ENCODE measurements around the gene SYNDIG1.

SYNDIG1 gene

DNA sequence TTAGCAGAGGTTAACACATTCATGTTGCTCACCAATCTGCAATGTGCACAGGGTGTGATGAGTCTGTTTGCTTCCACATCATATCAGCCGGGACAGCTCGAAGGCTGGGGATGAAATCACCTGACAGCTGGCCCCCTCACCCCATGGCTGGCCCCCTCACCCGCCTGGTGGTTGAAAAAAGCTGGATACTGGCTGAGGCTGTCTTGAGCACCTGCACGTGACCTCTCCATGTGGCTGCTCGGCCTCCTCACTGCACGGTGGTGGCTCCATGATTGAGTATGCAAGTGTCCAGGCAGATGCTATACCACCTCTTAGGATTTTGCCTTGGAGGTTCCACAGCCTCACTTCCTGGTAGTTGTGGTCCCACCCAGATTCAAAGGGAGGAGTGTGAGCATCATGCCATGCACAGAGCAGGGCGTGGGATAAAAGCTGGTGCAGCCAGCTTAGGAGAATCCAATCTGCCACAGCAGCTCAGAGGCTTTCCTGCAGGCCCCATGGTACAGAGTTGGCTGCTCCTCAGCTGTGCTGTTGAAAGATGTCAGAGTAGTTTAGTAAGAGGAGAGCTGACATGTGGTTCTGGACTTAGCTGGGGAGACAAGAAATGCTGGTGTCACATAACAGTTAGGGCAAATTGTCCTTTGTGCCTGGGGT lies 29.6 kb upstream of the SYNDIG1 start:
- no peak overlapping the region for H3K27ac ChIP-seq (replicated peaks)
- H3K4me3 ChIP-seq (replicated peaks; ENCODE audit: insufficient read depth, low read length): no peak overlapping the region
- TF ChIP-seq CTCF (IDR thresholded peaks at IDR 0.05; ENCODE audit: insufficient read depth, low read length) (no peak), REST (IDR thresholded peaks at IDR 0.05; ENCODE audit: insufficient replicate concordance, low read depth) (no peak), POLR2AphosphoS5 (IDR thresholded peaks at IDR 0.05; ENCODE audit: low read depth) (no peak), SPI1 (IDR thresholded peaks at IDR 0.05; ENCODE audit: borderline replicate concordance, low read depth) (no peak), GABPA (IDR thresholded peaks at IDR 0.05; ENCODE audit: low read depth) (no peak)
- H3K27me3 ChIP-seq (ENCODE audit: insufficient read depth, poor library complexity, severe bottlenecking): no peaks in the 10 kb centered on the region
- no peak for DNase-seq (ENCODE audit: low read depth in 1 of 2, low spot score in 1 of 2)

- Histone ChIP-seq H3K27ac (replicated peaks) (no peak overlapping the region), H3K4me3 (replicated peaks; ENCODE audit: insufficient read depth, low read length) (no peak overlapping the region), H3K27me3 (ENCODE audit: insufficient read depth, poor library complexity, severe bottlenecking) (no peaks in the 10 kb centered on the region)
- DNase-seq (ENCODE audit: low read depth in 1 of 2, low spot score in 1 of 2): no peak
- TF ChIP-seq POLR2AphosphoS5 (IDR thresholded peaks at IDR 0.05; ENCODE audit: low read depth): no peak
- TF ChIP-seq REST (IDR thresholded peaks at IDR 0.05; ENCODE audit: insufficient replicate concordance, low read depth): no peak
- TF ChIP-seq CTCF (IDR thresholded peaks at IDR 0.05; ENCODE audit: insufficient read depth, low read length): no peak
- TF ChIP-seq GABPA (IDR thresholded peaks at IDR 0.05; ENCODE audit: low read depth): no peak
- TF ChIP-seq SPI1 (IDR thresholded peaks at IDR 0.05; ENCODE audit: borderline replicate concordance, low read depth): no peak
These were observed 27.8 kb upstream of the SYNDIG1 start for GRCh38 chr20:24441661-24442060.

- Histone ChIP-seq H3K27me3 (ENCODE audit: insufficient read depth, poor library complexity, severe bottlenecking) (no peaks in the 10 kb centered on the region), H3K4me3 (replicated peaks; ENCODE audit: insufficient read depth, low read length) (no peak overlapping the region), H3K27ac (replicated peaks) (no peak overlapping the region)
- no peak for DNase-seq (ENCODE audit: low read depth in 1 of 2, low spot score in 1 of 2)
- TF ChIP-seq SPI1 (IDR thresholded peaks at IDR 0.05; ENCODE audit: borderline replicate concordance, low read depth): no peak
- TF ChIP-seq CTCF (IDR thresholded peaks at IDR 0.05; ENCODE audit: insufficient read depth, low read length): no peak
- TF ChIP-seq POLR2AphosphoS5 (IDR thresholded peaks at IDR 0.05; ENCODE audit: low read depth): no peak
- no peak for TF ChIP-seq REST (IDR thresholded peaks at IDR 0.05; ENCODE audit: insufficient replicate concordance, low read depth)
- TF ChIP-seq GABPA (IDR thresholded peaks at IDR 0.05; ENCODE audit: low read depth): no peak
These were observed 26.5 kb upstream of the SYNDIG1 start for GRCh38 chr20:24442909-24443308.
